OCI-LY1 (cell line): ENCODE data around the gene CD247.

Experiments
- H2AFZ ChIP-seq: fragments of 200-600 bp; sonication (generic), shearing (Covaris generic); 2 replicates; pipeline ENCODE4 v1.6.0; 2014; ENCODE audit warnings: antibody characterized with exemption, mild to moderate bottlenecking, low read length
- H3F3A ChIP-seq: fragments of 200-600 bp; sonication (generic), shearing (Covaris generic); 2 replicates; pipeline ENCODE4 v1.6.0; 2014; ENCODE audit warnings: mild to moderate bottlenecking, antibody characterized with exemption, low read length, moderate library complexity; ENCODE audit not compliant: insufficient read depth
- H3K27ac ChIP-seq: fragments of 200-600 bp; sonication (generic); 2 replicates; pipeline ENCODE4 v1.5.1; 2014; ENCODE audit warnings: low read length, mixed run types, mild to moderate bottlenecking, low read depth; ENCODE audit not compliant: poor library complexity, severe bottlenecking
- H3K27me3 ChIP-seq: fragments of 200-600 bp; sonication (generic); 2 replicates; pipeline ENCODE4 v1.6.0; 2014; ENCODE audit warnings: antibody characterized with exemption, mild to moderate bottlenecking, low read length, moderate library complexity; ENCODE audit not compliant: insufficient read depth
- H3K36me3 ChIP-seq: fragments of 200-600 bp; sonication (generic); 2 replicates; pipeline ENCODE4 v1.6.1; 2014; ENCODE audit warnings: mild to moderate bottlenecking, antibody characterized with exemption, low read length, moderate library complexity, mixed read lengths; ENCODE audit not compliant: insufficient read depth
- H3K4me1 ChIP-seq: fragments of 200-600 bp; sonication (generic); 2 replicates; pipeline ENCODE4 v1.5.1; 2014; ENCODE audit warnings: mild to moderate bottlenecking, low read length, moderate library complexity; ENCODE audit not compliant: insufficient read depth, severe bottlenecking
- H3K4me2 ChIP-seq: fragments of 200-600 bp; sonication (generic), shearing (Covaris generic); 2 replicates; pipeline ENCODE4 v1.6.1; 2014; ENCODE audit warnings: low read length
- H3K4me3 ChIP-seq: fragments of 200-600 bp; sonication (generic); 2 replicates; pipeline ENCODE4 v1.5.1; 2014; ENCODE audit warnings: low read length, low read depth, mild to moderate bottlenecking, mixed read lengths; ENCODE audit not compliant: poor library complexity, severe bottlenecking
- H3K79me2 ChIP-seq: fragments of 200-600 bp; shearing (Covaris generic); 2 replicates; pipeline ENCODE4 v1.6.1; 2016; ENCODE audit warnings: mixed run types, low read length, mixed read lengths; ENCODE audit not compliant: insufficient read depth
- H3K9ac ChIP-seq: fragments of 200-600 bp; sonication (generic), shearing (Covaris generic); 2 replicates; pipeline ENCODE4 v1.6.1; 2014; ENCODE audit warnings: mild to moderate bottlenecking, low read length, mixed read lengths
- H3K9me2 ChIP-seq: fragments of 200-600 bp; sonication (generic), shearing (Covaris generic); 2 replicates; pipeline ENCODE4 v1.6.1; 2014; ENCODE audit warnings: low read depth, mild to moderate bottlenecking, low read length, mixed read lengths
- H3K9me3 ChIP-seq: fragments of 200-600 bp; shearing (Covaris generic); 2 replicates; pipeline ENCODE4 v1.6.1; 2014; ENCODE audit warnings: low read length, mixed read lengths
- H4K20me1 ChIP-seq: fragments of 200-600 bp; sonication (generic), shearing (Covaris generic); 2 replicates; pipeline ENCODE4 v1.6.0; 2016; ENCODE audit warnings: mild to moderate bottlenecking, low read length; ENCODE audit not compliant: insufficient read depth
- EZH2 ChIP-seq: fragments of 200-600 bp; sonication (generic), shearing (Covaris generic); IDR thresholded peaks from 2 replicates; pipeline ENCODE4 v1.8.0; 2017; ENCODE audit warnings: borderline replicate concordance, mixed run types, mild to moderate bottlenecking, antibody characterized with exemption, low read length, moderate library complexity, mixed read lengths
- TF ChIP-seq, protein P1 (sequence below): fragments of 200-600 bp; sonication (generic), shearing (Covaris generic); IDR thresholded peaks from 2 replicates; pipeline ENCODE4 v1.5.1; 2017; ENCODE audit warnings: mild to moderate bottlenecking, antibody characterized with exemption, low read length, moderate library complexity, mixed read lengths

CD247 gene

DNA sequence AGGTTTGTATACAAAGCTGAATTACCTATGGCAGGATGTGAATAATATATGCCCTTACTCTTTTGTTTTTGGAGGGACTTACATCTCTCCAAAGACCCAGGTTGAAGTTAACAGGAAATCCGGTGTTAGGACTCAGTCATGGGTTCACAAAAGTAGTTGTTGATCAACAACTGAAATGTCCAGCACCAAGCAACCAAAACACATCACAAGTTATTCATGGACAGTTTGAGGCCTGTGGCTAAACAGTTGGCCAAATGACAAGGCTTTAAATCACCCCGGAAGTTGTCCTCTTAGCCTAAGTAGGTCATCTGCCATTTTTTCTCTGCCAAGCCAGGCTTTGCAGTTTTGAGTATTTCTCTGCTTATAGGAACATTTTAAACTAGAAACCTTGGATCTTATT is 89.9 kb downstream of the CD247 start:
- H3K27ac ChIP-seq: peak overlapping the region; percentile 99

DNA sequence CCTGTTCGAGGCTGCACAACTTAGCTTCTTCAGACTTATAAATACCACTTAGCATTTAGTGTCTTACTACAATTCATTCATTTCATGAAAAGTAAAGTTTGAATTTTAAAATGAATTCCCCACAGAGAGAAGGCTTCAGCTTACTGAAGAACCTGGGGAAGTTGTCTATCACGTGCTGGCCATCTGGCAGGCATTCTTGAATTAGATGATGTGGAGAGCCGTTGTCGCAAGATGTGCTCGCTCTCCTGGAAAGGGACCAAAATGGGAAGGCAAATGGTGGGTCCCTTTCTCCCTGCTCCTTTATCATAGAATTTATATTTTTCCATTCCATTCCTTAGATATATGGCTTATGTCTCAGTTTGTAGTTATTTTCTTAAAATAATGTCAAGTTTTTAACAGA is 90.5 kb downstream of the CD247 start:
- no peak overlapping the region for H3K9ac ChIP-seq
- H3K27ac ChIP-seq: peak overlapping the region; percentile 99
- H3K9me2 ChIP-seq: no peaks in the 10 kb centered on the region
- H3K4me3 ChIP-seq: no peak overlapping the region
- no peak overlapping the region; the same call in 1 of the 2 replicates for H3K4me2 ChIP-seq
- H3K9me3 ChIP-seq: no peaks in the 10 kb centered on the region
- H3F3A ChIP-seq: peaks cover 13% of the 10 kb centered on the region; the same call in 1 of the 2 replicates
- TF ChIP-seq, protein P1, sequence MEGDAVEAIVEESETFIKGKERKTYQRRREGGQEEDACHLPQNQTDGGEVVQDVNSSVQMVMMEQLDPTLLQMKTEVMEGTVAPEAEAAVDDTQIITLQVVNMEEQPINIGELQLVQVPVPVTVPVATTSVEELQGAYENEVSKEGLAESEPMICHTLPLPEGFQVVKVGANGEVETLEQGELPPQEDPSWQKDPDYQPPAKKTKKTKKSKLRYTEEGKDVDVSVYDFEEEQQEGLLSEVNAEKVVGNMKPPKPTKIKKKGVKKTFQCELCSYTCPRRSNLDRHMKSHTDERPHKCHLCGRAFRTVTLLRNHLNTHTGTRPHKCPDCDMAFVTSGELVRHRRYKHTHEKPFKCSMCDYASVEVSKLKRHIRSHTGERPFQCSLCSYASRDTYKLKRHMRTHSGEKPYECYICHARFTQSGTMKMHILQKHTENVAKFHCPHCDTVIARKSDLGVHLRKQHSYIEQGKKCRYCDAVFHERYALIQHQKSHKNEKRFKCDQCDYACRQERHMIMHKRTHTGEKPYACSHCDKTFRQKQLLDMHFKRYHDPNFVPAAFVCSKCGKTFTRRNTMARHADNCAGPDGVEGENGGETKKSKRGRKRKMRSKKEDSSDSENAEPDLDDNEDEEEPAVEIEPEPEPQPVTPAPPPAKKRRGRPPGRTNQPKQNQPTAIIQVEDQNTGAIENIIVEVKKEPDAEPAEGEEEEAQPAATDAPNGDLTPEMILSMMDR: no peak
- TF ChIP-seq EZH2: no peak
- no peaks in the 10 kb centered on the region for H4K20me1 ChIP-seq
- H3K79me2 ChIP-seq: no peaks in the 10 kb centered on the region
- no peaks in the 10 kb centered on the region for H3K27me3 ChIP-seq
- H2AFZ ChIP-seq: no peak overlapping the region
- peaks cover 8% of the 10 kb centered on the region; the same call in 1 of the 2 replicates for H3K36me3 ChIP-seq
- peaks cover 59% of the 10 kb centered on the region for H3K4me1 ChIP-seq

More for the DNA sequence above, 89.9 kb downstream of the CD247 start:
- Histone ChIP-seq H3K36me3 (peaks cover 13% of the 10 kb centered on the region; the same call in 1 of the 2 replicates), H4K20me1 (no peaks in the 10 kb centered on the region), H3K9ac (peak overlapping the region; percentile 35; the same call in 1 of the 2 replicates), H3K4me2 (peak overlapping the region; percentile 19; the same call in 1 of the 2 replicates), H3K4me1 (peaks cover 65% of the 10 kb centered on the region), H3K4me3 (no peak overlapping the region), H2AFZ (no peak overlapping the region), H3F3A (peaks cover 13% of the 10 kb centered on the region; the same call in 1 of the 2 replicates), H3K27me3 (no peaks in the 10 kb centered on the region), H3K9me2 (no peaks in the 10 kb centered on the region), H3K9me3 (no peaks in the 10 kb centered on the region), H3K79me2 (no peaks in the 10 kb centered on the region)
- TF ChIP-seq EZH2: no peak
- TF ChIP-seq, protein P1: no peak

DNA sequence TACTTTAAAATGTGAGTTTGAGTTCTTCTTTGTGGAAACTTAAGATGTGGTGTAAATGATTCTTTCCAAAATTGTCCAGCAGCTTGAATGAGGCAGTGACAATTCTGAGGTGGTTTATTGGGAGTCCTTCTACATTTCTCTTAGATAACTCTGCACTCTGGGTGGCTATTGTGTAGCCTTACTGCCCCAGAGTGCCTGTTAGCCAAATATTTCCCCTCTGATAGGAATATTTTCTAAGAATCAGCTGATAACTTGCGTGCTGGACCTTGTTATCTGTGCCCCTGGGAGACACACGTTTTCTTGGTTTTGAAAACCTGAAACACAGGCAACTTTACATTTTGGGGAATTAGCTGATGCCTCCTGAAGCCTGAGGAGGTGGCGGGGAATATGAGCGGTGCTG is 91.6 kb downstream of the CD247 start:
- no peak overlapping the region for H3K9ac ChIP-seq
- peaks cover 48% of the 10 kb centered on the region for H3K4me1 ChIP-seq
- H3K9me3 ChIP-seq: no peaks in the 10 kb centered on the region
- no peaks in the 10 kb centered on the region for H3K9me2 ChIP-seq
- peaks cover 11% of the 10 kb centered on the region; the same call in 1 of the 2 replicates for H3K36me3 ChIP-seq
- peaks cover 13% of the 10 kb centered on the region; the same call in 1 of the 2 replicates for H3F3A ChIP-seq
- no peaks in the 10 kb centered on the region for H4K20me1 ChIP-seq
- no peak overlapping the region for H2AFZ ChIP-seq
- no peak for TF ChIP-seq EZH2
- H3K79me2 ChIP-seq: no peaks in the 10 kb centered on the region
- H3K4me3 ChIP-seq: no peak overlapping the region
- H3K4me2 ChIP-seq: no peak overlapping the region
- no peaks in the 10 kb centered on the region for H3K27me3 ChIP-seq
- H3K27ac ChIP-seq: peak overlapping the region; percentile 99

DNA sequence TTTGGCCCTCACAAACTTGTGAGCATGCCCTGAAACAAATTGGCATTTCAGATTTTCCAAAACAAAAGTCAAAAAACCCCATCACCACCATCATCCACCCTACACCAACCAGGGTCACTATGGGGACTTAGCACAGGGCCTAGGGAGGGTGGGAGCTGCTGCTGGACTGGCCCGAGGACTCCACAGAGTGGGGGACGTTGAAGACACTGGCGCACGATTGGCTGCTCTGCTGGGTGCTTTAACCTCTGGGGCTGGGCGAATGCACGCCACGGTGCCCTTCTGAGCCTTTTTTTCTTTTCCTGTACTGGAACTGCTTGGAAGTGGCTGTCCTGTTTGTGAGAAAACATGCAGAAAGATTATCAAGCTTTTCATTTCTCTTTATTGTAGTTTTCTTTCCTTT is 92.8 kb downstream of the CD247 start:
- Histone ChIP-seq H3K9me3 (no peaks in the 10 kb centered on the region), H3K4me1 (peaks cover 36% of the 10 kb centered on the region), H3F3A (peaks cover 6% of the 10 kb centered on the region; the same call in 1 of the 2 replicates), H3K27me3 (no peaks in the 10 kb centered on the region), H3K36me3 (peaks cover 11% of the 10 kb centered on the region; the same call in 1 of the 2 replicates), H3K9me2 (no peaks in the 10 kb centered on the region), H4K20me1 (no peaks in the 10 kb centered on the region), H3K9ac (no peak overlapping the region), H2AFZ (no peak overlapping the region), H3K4me3 (no peak overlapping the region), H3K4me2 (no peak overlapping the region), H3K27ac (peak overlapping the region; percentile 52), H3K79me2 (no peaks in the 10 kb centered on the region)
- TF ChIP-seq, protein P1: no peak
- no peak for TF ChIP-seq EZH2
